SK-N-SH (cell line): ENCODE results near the gene ACTR6.

Source experiments
- EP300 ChIP-seq, 2 experiments: IDR thresholded peaks; 2 replicates each; pipeline versions ENCODE4 v1.4.0 to v1.6.1; 2012; ENCODE audit warnings: borderline replicate concordance in 1 of 2, low read depth in 1 of 2, low read length in 1 of 2
- FOXM1 ChIP-seq: IDR thresholded peaks from 2 replicates; pipeline ENCODE4 v1.4.0; 2012; ENCODE audit warnings: low read depth, mild to moderate bottlenecking
- NRF1 ChIP-seq: IDR thresholded peaks from 2 replicates; pipeline ENCODE4 v1.6.1; 2012; ENCODE audit warnings: low read depth, mild to moderate bottlenecking, low read length
- RFX5 ChIP-seq: IDR thresholded peaks from 2 replicates; pipeline ENCODE4 v1.6.1; 2012; ENCODE audit warnings: mild to moderate bottlenecking, improper control_type of control experiment, low read length
- YY1 ChIP-seq: IDR thresholded peaks from 2 replicates; pipeline ENCODE4 v1.4.0; 2012; ENCODE audit warnings: low read depth, mild to moderate bottlenecking
- TF ChIP-seq, protein P1 (sequence below): fragments of 200-600 bp; sonication (generic); IDR thresholded peaks from 2 replicates; pipeline ENCODE4 v1.6.1; 2017; ENCODE audit warnings: antibody characterized with exemption, mild to moderate bottlenecking, moderate library complexity

DNA sequence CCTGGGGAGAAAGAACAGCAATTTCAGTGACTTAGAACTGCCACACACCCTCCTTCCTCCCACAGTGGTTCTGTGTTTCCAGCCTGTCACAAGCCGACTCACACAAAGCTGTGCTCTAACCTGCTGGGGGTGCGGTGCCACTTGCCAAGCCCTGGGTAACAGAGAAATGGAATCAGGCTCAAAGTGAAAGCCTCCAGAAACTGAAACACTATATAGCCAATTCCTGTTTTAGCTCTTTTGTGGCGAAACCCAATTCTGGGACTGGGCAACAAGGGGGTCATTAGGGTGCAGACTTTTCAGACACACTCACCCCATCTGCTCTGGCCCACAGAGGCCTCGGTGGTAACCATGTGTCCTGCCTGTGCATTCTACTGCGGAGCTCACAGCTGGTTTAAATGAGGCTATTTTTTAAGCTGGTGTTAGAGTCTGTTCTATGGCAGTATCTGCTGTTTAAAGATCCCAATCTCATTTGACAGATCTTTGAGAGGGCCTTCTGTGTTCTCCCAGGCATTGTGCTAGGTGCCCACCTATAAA lies 15.2 kb upstream of the ACTR6 start:
- TF ChIP-seq, protein P1, sequence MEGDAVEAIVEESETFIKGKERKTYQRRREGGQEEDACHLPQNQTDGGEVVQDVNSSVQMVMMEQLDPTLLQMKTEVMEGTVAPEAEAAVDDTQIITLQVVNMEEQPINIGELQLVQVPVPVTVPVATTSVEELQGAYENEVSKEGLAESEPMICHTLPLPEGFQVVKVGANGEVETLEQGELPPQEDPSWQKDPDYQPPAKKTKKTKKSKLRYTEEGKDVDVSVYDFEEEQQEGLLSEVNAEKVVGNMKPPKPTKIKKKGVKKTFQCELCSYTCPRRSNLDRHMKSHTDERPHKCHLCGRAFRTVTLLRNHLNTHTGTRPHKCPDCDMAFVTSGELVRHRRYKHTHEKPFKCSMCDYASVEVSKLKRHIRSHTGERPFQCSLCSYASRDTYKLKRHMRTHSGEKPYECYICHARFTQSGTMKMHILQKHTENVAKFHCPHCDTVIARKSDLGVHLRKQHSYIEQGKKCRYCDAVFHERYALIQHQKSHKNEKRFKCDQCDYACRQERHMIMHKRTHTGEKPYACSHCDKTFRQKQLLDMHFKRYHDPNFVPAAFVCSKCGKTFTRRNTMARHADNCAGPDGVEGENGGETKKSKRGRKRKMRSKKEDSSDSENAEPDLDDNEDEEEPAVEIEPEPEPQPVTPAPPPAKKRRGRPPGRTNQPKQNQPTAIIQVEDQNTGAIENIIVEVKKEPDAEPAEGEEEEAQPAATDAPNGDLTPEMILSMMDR, result no peak
- TF ChIP-seq EP300 (IDR thresholded peaks at IDR 0.05; ENCODE audit: borderline replicate concordance in 1 of 2, low read depth in 1 of 2, low read length in 1 of 2), result peak in 1 of 2 experiments; percentile 53; a peak in 1 of 4 replicates
- TF ChIP-seq YY1, result no peak
- TF ChIP-seq FOXM1, result no peak
- no peak for TF ChIP-seq NRF1
- no peak for TF ChIP-seq RFX5
